HepG2 (cell line): ENCODE data around the gene NRL. TPM values are rescaled to one million over a fixed set of nuclear protein-coding genes. Genes with fewer than 3 reads are reported as not detected.

ENCODE experiments used
- ATM ChIP-seq: fragments of 450-650 bp; IDR thresholded peaks from 2 replicates; pipeline ENCODE4 v1.7.1; 2017; ENCODE audit warnings: mild to moderate bottlenecking, borderline replicate concordance
- CEBPB ChIP-seq: IDR thresholded peaks from 2 replicates; pipeline ENCODE4 v1.6.1; 2011; ENCODE audit warnings: low read depth, low read length, improper control_type of control experiment, borderline replicate concordance
- EHMT2 ChIP-seq: fragments of 200-600 bp; sonication (generic); IDR thresholded peaks from 2 replicates; pipeline ENCODE4 v1.7.0; 2017; ENCODE audit warnings: antibody characterized with exemption, low read depth, low read length, borderline replicate concordance
- HMG20B ChIP-seq: conservative IDR thresholded peaks from 2 replicates; pipeline ENCODE4 v1.6.1; 2016; ENCODE audit warnings: missing genetic modification reagents, missing compliant biosample characterization
- MTF1 ChIP-seq: sonication (generic); formaldehyde crosslinking; IDR thresholded peaks from 2 replicates; pipeline ENCODE4 v1.5.0; 2020; ENCODE audit warnings: missing genetic modification reagents
- POLR2A ChIP-seq, 2 experiments: IDR thresholded peaks; 2 replicates each; pipeline ENCODE4 v1.6.1; 2011; ENCODE audit warnings: low read depth in 2 of 2, low read length in 2 of 2, mild to moderate bottlenecking in 1 of 2, moderate library complexity in 1 of 2; ENCODE audit not compliant: insufficient read depth in 1 of 2
- PTBP1 ChIP-seq: fragments of 200-400 bp; formaldehyde crosslinking; IDR thresholded peaks from 2 replicates; pipeline ENCODE4 v1.6.1; 2018; ENCODE audit warnings: low read length, low read depth; ENCODE audit not compliant: poor library complexity, severe bottlenecking
- REPIN1 ChIP-seq: sonication (generic); formaldehyde crosslinking; IDR thresholded peaks from 2 replicates; pipeline ENCODE4 v1.8.0; 2022; ENCODE audit warnings: missing genetic modification reagents, low read depth, mild to moderate bottlenecking, borderline replicate concordance
- STAT6 ChIP-seq: sonication (generic); formaldehyde crosslinking; IDR thresholded peaks from 2 replicates; pipeline ENCODE4 v1.4.0; 2020; ENCODE audit warnings: missing genetic modification reagents, mild to moderate bottlenecking, borderline replicate concordance
- ZMAT5 ChIP-seq: sonication (generic); formaldehyde crosslinking; IDR thresholded peaks from 2 replicates; pipeline ENCODE4 v1.5.0; 2020; ENCODE audit warnings: mild to moderate bottlenecking, low read depth, missing genetic modification reagents, borderline replicate concordance
- ZMYM2 ChIP-seq: sonication (generic); formaldehyde crosslinking; IDR thresholded peaks from 2 replicates; pipeline ENCODE4 v1.8.0; 2022; ENCODE audit warnings: mild to moderate bottlenecking, missing genetic modification reagents
- ZNF230 ChIP-seq: sonication (generic); formaldehyde crosslinking; IDR thresholded peaks from 2 replicates; pipeline ENCODE4 v1.4.0; 2020; ENCODE audit warnings: mild to moderate bottlenecking, missing genetic modification reagents
- ZNF24 ChIP-seq: fragments of 450-650 bp; IDR thresholded peaks from 2 replicates; pipeline ENCODE4 v1.6.1; 2017; ENCODE audit warnings: antibody characterized with exemption, mild to moderate bottlenecking
- ZNF362 ChIP-seq: sonication (generic); formaldehyde crosslinking; IDR thresholded peaks from 2 replicates; pipeline ENCODE4 v1.4.0; 2020; ENCODE audit warnings: missing genetic modification reagents, mild to moderate bottlenecking, borderline replicate concordance
- ZNF558 ChIP-seq: sonication (generic); formaldehyde crosslinking; IDR thresholded peaks from 2 replicates; pipeline ENCODE4 v1.9.0; 2022; ENCODE audit warnings: mild to moderate bottlenecking, missing genetic modification reagents, borderline replicate concordance
- ZNF788 ChIP-seq: sonication (generic); formaldehyde crosslinking; IDR thresholded peaks from 2 replicates; pipeline ENCODE4 v1.5.0; 2020; ENCODE audit warnings: mild to moderate bottlenecking, missing genetic modification reagents, borderline replicate concordance
- polyA plus RNA-seq, 8 experiments: library from polyadenylated mRNA; depleted of rRNA in 3 of 8; stranded (reverse) in 7 of 8; unstranded in 1 of 8; fragments of >200 nt; fragmentation: Illumina TruSeq in 4 of 8; extraction: Trizol in 4 of 8; gene quantifications; 2 replicates each; pipeline versions ENCODE4 v1.2.1 to v1.2.3, GENCODE V29; 2011 to 2016; ENCODE audit warnings: low read depth in 4 of 8, missing spikeins in 1 of 8, mixed read lengths in 1 of 8; ENCODE audit not compliant: insufficient read depth in 1 of 8
- total RNA-seq, 5 experiments: library from RNA; depleted of rRNA; stranded (reverse); fragments of >200 nt; fragmentation: Illumina TruSeq; extraction: Trizol; gene quantifications; 2 replicates each; pipeline ENCODE4 v1.2.3, GENCODE V29; 2016; ENCODE audit warnings: low read depth in 1 of 5
- TF ChIP-seq, protein P1 (sequence below): sonication (generic); formaldehyde crosslinking; IDR thresholded peaks from 2 replicates; pipeline ENCODE4 v1.4.0; 2020; ENCODE audit warnings: mild to moderate bottlenecking, missing genetic modification reagents
- TF ChIP-seq, protein P2 (sequence below): sonication (generic); formaldehyde crosslinking; conservative IDR thresholded peaks from 2 replicates; pipeline ENCODE4 v1.4.0; 2020; ENCODE audit warnings: missing genetic modification reagents
- TF ChIP-seq, protein P3 (sequence below): sonication (generic); formaldehyde crosslinking; IDR thresholded peaks from 2 replicates; pipeline ENCODE4 v1.5.0; 2020; ENCODE audit warnings: mild to moderate bottlenecking, missing genetic modification reagents

Gene NRL
- total and polyA plus RNA-seq, 2 of the 13 experiments (the other 11 are each of a cell fraction or from before 2014, with no cell fraction given), result 2.5 to 4.7 TPM

- TF ChIP-seq ZNF24, result peak; percentile 54; the same call in 1 of the 2 replicates
- TF ChIP-seq EHMT2, result no peak; the same call in 1 of the 2 replicates
- TF ChIP-seq STAT6 (CRISPR knock-in tag), result peak; percentile 100
- peak; percentile 77; the same call in 1 of the 2 replicates for TF ChIP-seq ZMYM2 (CRISPR knock-in tag)
- no peak for TF ChIP-seq ATM
- TF ChIP-seq, protein P1, sequence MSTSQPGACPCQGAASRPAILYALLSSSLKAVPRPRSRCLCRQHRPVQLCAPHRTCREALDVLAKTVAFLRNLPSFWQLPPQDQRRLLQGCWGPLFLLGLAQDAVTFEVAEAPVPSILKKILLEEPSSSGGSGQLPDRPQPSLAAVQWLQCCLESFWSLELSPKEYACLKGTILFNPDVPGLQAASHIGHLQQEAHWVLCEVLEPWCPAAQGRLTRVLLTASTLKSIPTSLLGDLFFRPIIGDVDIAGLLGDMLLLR (CRISPR knock-in tag), result peak; percentile 86
- TF ChIP-seq CEBPB, result no peak; the same call in 1 of the 2 replicates
- peak; percentile 100; the same call in 1 of the 2 replicates for TF ChIP-seq ZNF788 (CRISPR knock-in tag)
- no peak for TF ChIP-seq ZNF558
- TF ChIP-seq ZNF230 (CRISPR knock-in tag), result peak; percentile 89; the same call in 1 of the 2 replicates
- TF ChIP-seq, protein P2, sequence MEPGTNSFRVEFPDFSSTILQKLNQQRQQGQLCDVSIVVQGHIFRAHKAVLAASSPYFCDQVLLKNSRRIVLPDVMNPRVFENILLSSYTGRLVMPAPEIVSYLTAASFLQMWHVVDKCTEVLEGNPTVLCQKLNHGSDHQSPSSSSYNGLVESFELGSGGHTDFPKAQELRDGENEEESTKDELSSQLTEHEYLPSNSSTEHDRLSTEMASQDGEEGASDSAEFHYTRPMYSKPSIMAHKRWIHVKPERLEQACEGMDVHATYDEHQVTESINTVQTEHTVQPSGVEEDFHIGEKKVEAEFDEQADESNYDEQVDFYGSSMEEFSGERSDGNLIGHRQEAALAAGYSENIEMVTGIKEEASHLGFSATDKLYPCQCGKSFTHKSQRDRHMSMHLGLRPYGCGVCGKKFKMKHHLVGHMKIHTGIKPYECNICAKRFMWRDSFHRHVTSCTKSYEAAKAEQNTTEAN (CRISPR knock-in tag), result no peak; the same call in 1 of the 2 replicates
- peak; percentile 97 for TF ChIP-seq HMG20B (CRISPR knock-in tag)
- TF ChIP-seq POLR2A (IDR thresholded peaks at IDR 0.05; ENCODE audit: insufficient read depth in 1 of 2, low read depth in 2 of 2, low read length in 2 of 2), result peak in 1 of 2 experiments; percentile 66; a peak in 2 of 4 replicates
- TF ChIP-seq ZNF362 (CRISPR knock-in tag), result peak; percentile 23; the same call in 1 of the 2 replicates
- no peak for TF ChIP-seq MTF1
- TF ChIP-seq ZMAT5 (CRISPR knock-in tag), result no peak
- TF ChIP-seq PTBP1, result peak; percentile 64
- peak; percentile 100 for TF ChIP-seq REPIN1
- TF ChIP-seq, protein P3, sequence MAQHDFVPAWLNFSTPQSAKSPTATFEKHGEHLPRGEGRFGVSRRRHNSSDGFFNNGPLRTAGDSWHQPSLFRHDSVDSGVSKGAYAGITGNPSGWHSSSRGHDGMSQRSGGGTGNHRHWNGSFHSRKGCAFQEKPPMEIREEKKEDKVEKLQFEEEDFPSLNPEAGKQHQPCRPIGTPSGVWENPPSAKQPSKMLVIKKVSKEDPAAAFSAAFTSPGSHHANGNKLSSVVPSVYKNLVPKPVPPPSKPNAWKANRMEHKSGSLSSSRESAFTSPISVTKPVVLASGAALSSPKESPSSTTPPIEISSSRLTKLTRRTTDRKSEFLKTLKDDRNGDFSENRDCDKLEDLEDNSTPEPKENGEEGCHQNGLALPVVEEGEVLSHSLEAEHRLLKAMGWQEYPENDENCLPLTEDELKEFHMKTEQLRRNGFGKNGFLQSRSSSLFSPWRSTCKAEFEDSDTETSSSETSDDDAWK (CRISPR knock-in tag), result no peak
Observed at GRCh38 chr14:24160850-24161804, 46.4 kb upstream of the NRL start, which contains the start of gene IRF9 (continued).
